ENCODE measurements around the gene EIF5A2. TPM values are rescaled to one million over a fixed set of nuclear protein-coding genes. Genes with fewer than 3 reads are reported as not detected.
"Not testable (repeated sequence)": the region's sequence is repeated elsewhere in the genome, so short reads cannot be mapped to it uniquely, and the experiment has no call there.

The EIF5A2 gene
- total RNA-seq, 4 donors from 2014 or later, result 0.57 to 5.0 (median 1.8) TPM

DNA sequence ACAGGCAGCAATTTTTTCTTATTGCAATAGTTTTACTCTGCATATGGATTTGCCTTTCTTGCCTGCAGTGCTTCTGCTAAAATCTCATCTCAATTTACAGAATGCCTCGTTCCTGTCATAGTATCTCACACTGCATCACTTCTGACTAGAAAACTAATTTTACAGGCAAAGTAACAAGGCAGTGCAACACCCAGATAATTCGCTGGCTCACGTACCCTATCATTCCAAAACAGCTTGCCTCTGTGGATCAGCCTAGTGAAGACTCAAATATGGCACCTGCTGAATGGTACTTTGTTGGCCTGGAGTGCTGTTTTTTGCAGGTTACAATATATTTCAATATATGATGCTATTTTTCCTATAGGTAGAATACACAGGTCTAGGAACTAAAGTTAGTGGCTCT is 5.3 kb downstream of the EIF5A2 start:
- no peak for TF ChIP-seq POLR2A (IDR thresholded peaks at IDR 0.05)
- no peak for TF ChIP-seq CTCF (IDR thresholded peaks at IDR 0.05)
- no peaks in the 10 kb centered on the region for H3K27me3 ChIP-seq
- H3K4me3 ChIP-seq, result no peak overlapping the region
- no peak for DNase-seq
- H3K4me1 ChIP-seq, result peaks cover 0 to 11% (median 0%) of the 10 kb centered on the region in 4 donors
- no peaks in the 10 kb centered on the region for H3K9me3 ChIP-seq
- H3K36me3 ChIP-seq, result no peaks in the 10 kb centered on the region
- no peak overlapping the region for H3K27ac ChIP-seq

- DNase-seq, result no peak
- Histone ChIP-seq H3K9me3 (no peaks in the 10 kb centered on the region), H3K4me3 (no peak overlapping the region), H3K36me3 (no peaks in the 10 kb centered on the region), H3K27me3 (no peaks in the 10 kb centered on the region), H3K27ac (no peak overlapping the region), H3K4me1 (no peaks in the 10 kb centered on the region)
- TF ChIP-seq CTCF (IDR thresholded peaks at IDR 0.05) (no peak), POLR2A (IDR thresholded peaks at IDR 0.05) (no peak)
These were observed 9.0 kb downstream of the EIF5A2 start for GRCh38 chr3:170899455-170899854.

DNA sequence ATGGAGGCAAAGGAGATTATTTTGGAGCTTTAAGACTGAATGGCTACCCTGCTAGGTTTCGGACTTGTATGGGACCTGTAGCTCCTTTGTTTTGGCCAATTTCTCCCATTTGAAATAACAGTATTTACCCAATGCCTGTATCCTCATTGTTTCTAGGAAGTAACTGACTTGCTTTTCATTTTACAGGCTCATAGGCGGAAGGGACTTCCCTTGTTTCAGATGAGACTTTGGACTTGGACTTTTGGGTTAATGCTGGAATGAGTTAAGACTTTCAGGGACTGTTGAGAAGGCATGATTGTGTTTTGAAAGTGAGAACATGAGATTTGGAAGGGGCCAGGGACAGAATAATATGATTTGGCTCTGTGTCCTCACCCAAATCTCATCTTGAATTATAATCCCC is 10.5 kb downstream of the EIF5A2 start:
- no peak overlapping the region for H3K27ac ChIP-seq
- DNase-seq, result no peak
- no peak overlapping the region for H3K4me3 ChIP-seq
- no peaks in the 10 kb centered on the region for H3K27me3 ChIP-seq
- no peaks in the 10 kb centered on the region for H3K36me3 ChIP-seq
- no peaks in the 10 kb centered on the region for H3K9me3 ChIP-seq
- TF ChIP-seq CTCF (IDR thresholded peaks at IDR 0.05) (no peak), POLR2A (IDR thresholded peaks at IDR 0.05) (no peak)
- H3K4me1 ChIP-seq, result no peaks in the 10 kb centered on the region

DNA sequence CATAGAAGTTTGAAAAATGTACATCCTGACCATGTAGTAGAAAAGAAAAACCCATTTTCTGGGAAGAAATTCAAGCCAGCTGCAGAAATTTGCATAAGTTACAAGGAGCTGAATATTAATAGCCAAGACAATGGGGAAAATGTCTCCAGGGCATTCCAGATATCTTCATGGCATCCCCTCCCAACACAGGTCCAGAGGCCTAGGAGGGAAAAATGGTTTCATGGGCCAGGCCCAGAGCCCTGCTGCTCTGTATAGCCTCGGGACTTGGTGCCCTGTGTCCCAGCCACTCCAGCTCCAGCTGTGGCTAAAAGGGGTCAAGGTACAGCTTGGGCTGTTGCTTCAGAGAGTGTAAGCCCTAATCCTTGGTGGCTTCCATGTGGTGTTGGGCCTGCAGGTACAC is 11.2 kb downstream of the EIF5A2 start:
- DNase-seq, H3K4me3 ChIP-seq, H3K4me1 ChIP-seq, H3K9me3 ChIP-seq, H3K36me3 ChIP-seq, H3K27me3 ChIP-seq, H3K27ac ChIP-seq: not testable (repeated sequence)

DNA sequence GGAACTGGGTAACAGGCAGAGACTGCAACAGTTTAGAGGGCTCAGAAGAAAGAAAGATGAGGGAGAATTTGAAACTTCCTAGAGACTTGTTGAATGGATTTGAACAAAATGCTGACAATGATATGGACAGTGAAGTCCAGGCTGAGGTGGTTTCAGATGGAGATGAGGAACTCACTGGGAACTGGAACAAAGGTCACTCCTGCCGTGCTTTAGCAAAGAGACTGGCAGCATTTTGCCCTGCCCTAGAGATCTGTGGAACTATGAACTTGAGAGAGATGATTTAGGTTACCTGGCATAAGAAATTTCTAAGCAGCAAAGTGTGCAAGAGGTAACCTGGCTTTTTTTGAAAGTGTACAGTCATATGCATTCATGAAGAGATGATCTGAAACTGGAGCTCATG is 11.7 kb downstream of the EIF5A2 start:
- no peaks in the 10 kb centered on the region for H3K9me3 ChIP-seq
- no peaks in the 10 kb centered on the region for H3K4me1 ChIP-seq
- no peaks in the 10 kb centered on the region for H3K36me3 ChIP-seq
- no peaks in the 10 kb centered on the region for H3K27me3 ChIP-seq
- H3K27ac ChIP-seq, result no peak overlapping the region
- TF ChIP-seq POLR2A (IDR thresholded peaks at IDR 0.05) (no peak), CTCF (IDR thresholded peaks at IDR 0.05) (no peak)
- DNase-seq, result peak in 1 of 3 donors; percentile 57
- no peak overlapping the region for H3K4me3 ChIP-seq

GRCh38 chr3:170896333-170896732 is 12.1 kb downstream of the EIF5A2 start:
- H3K36me3 ChIP-seq, H3K27me3 ChIP-seq, H3K27ac ChIP-seq, H3K4me3 ChIP-seq, H3K9me3 ChIP-seq, DNase-seq, H3K4me1 ChIP-seq: not testable (repeated sequence)

DNA sequence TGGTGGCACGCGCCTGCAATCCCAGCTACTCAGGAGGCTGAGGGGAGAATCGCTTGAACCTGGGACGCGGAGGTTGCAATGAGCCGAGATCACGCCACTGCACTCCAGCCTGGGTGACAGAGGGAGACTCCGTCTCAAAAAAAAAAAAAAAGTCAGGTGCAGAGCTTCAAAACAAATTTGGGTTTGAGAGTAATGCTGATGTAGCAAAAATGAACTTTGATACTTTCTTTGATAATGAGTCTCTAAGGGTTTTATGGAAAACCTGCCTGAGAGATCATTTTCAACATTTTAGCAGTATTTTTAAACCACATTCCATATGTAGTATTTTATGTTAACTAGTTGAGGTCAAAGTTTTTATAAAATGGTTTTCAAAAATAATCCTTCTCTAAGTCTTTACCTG is 14.5 kb downstream of the EIF5A2 start:
- no peak overlapping the region for H3K4me3 ChIP-seq
- H3K9me3 ChIP-seq, result no peaks in the 10 kb centered on the region
- H3K27me3 ChIP-seq, result no peaks in the 10 kb centered on the region
- no peak overlapping the region for H3K27ac ChIP-seq
- H3K36me3 ChIP-seq, result no peaks in the 10 kb centered on the region
- no peak for DNase-seq
- TF ChIP-seq CTCF (IDR thresholded peaks at IDR 0.05) (no peak), POLR2A (IDR thresholded peaks at IDR 0.05) (no peak)
- H3K4me1 ChIP-seq, result no peaks in the 10 kb centered on the region
